Vagina (tissue), 2 donors: ENCODE data around the gene CNDP1.

ENCODE experiments used
- CTCF ChIP-seq, 3 experiments: fragments of 450-650 bp in 2 of 3; fragments of 200-600 bp in 1 of 3; sonication (generic) in 1 of 3; IDR thresholded peaks; one replicate each; pipeline ENCODE4 v1.5.1; 2017 to 2019; ENCODE audit warnings: antibody characterized with exemption in 3 of 3, mild to moderate bottlenecking in 2 of 3, moderate library complexity in 2 of 3
- POLR2A ChIP-seq, 2 donors: fragments of 450-650 bp; IDR thresholded peaks; one replicate each; pipeline ENCODE4 v1.6.1; 2017; ENCODE audit warnings: antibody characterized with exemption in 2 of 2, mild to moderate bottlenecking in 2 of 2, moderate library complexity in 2 of 2
- POLR2AphosphoS5 ChIP-seq, 2 donors: sonication (generic); formaldehyde crosslinking; IDR thresholded peaks; one replicate each; pipeline ENCODE4 v1.9.0; 2017; ENCODE audit warnings: antibody characterized with exemption in 2 of 2, mild to moderate bottlenecking in 2 of 2, low read depth in 1 of 2; ENCODE audit not compliant: insufficient read depth in 1 of 2

- TF ChIP-seq POLR2A (IDR thresholded peaks at IDR 0.05) (no peak), CTCF (IDR thresholded peaks at IDR 0.05) (no peak), POLR2AphosphoS5 (IDR thresholded peaks at IDR 0.05; ENCODE audit: insufficient read depth in 1 of 2, low read depth in 1 of 2) (no peak)
Measured at GRCh38 chr18:74613381-74613780, 79.1 kb downstream of the CNDP1 start.
